ENCODE results near the gene ZCCHC14.

DNA sequence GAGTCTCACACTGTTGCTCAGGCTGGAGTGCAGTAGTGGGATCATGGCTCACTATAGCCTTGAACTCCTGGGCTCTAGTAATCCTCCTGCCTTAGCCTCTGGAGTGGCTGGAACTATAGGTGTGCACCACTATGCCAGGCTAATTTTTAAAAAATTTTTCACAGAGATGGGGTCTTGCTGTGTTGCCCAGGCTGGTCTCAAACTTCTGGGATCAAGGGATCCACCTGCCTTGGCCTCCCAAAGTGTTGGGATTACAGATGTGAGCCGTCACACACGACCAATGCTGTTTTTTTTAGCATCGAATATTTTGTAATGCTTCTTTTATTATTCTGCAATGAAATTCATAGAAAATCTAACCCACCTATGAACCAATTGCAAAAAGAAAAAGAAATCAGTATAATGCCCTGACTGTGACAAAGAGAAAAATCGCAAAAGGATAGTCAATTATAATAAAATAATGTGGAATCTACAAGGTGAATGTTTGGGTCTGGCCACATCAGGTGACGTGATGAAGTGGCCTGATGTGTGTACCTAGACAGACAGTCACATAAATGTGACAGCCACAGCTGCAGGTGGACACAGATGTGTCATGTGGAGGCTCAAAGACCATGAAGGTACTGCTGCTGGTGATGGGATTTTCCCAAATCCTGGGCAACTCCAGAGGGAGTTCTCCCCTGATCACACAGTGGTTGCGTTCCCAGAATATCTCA lies 33.6 kb upstream of the ZCCHC14 start:
- no peak for TF ChIP-seq CTCF (IDR thresholded peaks at IDR 0.05)
- TF ChIP-seq POLR2A (IDR thresholded peaks at IDR 0.05; ENCODE audit: low read depth): no peak
- no peak for TF ChIP-seq POLR2AphosphoS5 (IDR thresholded peaks at IDR 0.05)

Data from esophagus muscularis mucosa (tissue), 3 donors.